HCT116 (cell line): ENCODE data around the gene FBRS.

Experiments
- CTCF ChIP-seq, 3 experiments: fragments of 200-600 bp in 1 of 3; sonication (generic) in 1 of 3; IDR thresholded peaks in 2 of 3; conservative IDR thresholded peaks in 1 of 3; 2 replicates each; pipeline ENCODE4 v1.5.1; 2012 to 2017; ENCODE audit warnings: low read depth in 2 of 3, low read length in 2 of 3, antibody characterized with exemption in 1 of 3, borderline replicate concordance in 1 of 3, control low read depth in 1 of 3, mild to moderate bottlenecking in 1 of 3, mixed read lengths in 1 of 3, mixed run types in 1 of 3, moderate library complexity in 1 of 3; ENCODE audit not compliant: insufficient read depth in 1 of 3
- ZNF274 ChIP-seq: fragments of 200-500 bp; sonication (Bioruptor generic); IDR thresholded peaks from 2 replicates; pipeline ENCODE4 v1.6.1; 2014; ENCODE audit warnings: mild to moderate bottlenecking, low read depth, low read length, inconsistent platforms

GRCh38 chr16:30668393-30668792, 10.2 kb downstream of the FBRS start:
- TF ChIP-seq CTCF (IDR thresholded peaks at IDR 0.05 in 2 of 3, conservative IDR thresholded peaks at IDR 0.05 in 1 of 3; ENCODE audit: borderline replicate concordance in 1 of 3, insufficient read depth in 1 of 3, low read depth in 2 of 3, low read length in 2 of 3): no peak
- no peak for TF ChIP-seq ZNF274
